ENCODE measurements around the gene KRT9.

DNA sequence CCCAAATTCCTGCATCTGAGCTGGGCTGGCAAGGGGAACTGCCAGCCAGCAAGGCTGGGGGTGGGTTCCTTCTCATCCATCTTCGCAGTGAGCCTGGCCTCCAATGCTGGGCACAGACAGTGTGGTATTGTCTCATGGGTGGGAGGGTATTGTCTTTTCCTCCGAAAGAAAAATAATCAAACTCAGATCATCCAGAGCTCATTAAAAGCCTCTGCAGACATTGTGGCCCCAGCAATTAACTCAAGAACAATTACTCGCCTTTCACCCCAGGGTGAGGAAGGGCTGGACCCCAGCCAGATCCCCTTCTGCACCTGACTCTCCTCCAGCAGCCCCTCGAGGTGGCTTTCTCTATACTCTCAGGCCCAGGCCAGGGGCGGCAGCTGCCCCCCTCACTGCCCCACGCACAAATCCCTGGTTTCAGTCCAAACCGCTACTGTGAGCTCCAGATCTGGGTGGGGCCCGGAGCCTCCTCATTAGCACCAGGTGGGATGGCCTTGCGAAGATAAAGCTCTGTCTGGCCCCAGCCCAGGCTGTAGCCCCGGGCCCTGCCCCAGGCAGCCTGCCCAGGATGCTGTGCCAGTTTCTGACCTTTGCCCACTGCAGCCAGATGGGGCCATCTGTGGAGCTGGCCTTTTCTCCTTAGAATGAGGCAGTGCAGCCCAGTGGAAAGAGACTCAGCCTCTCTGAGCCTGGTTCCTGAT, 50.9 kb downstream of the KRT9 start:
- TF ChIP-seq, protein P1, sequence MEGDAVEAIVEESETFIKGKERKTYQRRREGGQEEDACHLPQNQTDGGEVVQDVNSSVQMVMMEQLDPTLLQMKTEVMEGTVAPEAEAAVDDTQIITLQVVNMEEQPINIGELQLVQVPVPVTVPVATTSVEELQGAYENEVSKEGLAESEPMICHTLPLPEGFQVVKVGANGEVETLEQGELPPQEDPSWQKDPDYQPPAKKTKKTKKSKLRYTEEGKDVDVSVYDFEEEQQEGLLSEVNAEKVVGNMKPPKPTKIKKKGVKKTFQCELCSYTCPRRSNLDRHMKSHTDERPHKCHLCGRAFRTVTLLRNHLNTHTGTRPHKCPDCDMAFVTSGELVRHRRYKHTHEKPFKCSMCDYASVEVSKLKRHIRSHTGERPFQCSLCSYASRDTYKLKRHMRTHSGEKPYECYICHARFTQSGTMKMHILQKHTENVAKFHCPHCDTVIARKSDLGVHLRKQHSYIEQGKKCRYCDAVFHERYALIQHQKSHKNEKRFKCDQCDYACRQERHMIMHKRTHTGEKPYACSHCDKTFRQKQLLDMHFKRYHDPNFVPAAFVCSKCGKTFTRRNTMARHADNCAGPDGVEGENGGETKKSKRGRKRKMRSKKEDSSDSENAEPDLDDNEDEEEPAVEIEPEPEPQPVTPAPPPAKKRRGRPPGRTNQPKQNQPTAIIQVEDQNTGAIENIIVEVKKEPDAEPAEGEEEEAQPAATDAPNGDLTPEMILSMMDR (IDR thresholded peaks at IDR 0.05): no peak
- no peak for TF ChIP-seq POLR2A (IDR thresholded peaks at IDR 0.05)

All from right lobe of liver (tissue), 4 donors.